Natural killer cell treated with Interleukin-12 subunit alpha and Interleukin-12 subunit beta and Interleukin-15 and Interleukin-18, amount 100 ng/mL, for 72 hours (primary cell): Measurements from ENCODE around the gene NAA10. TPM values are rescaled to one million over a fixed set of nuclear protein-coding genes. Genes with fewer than 3 reads are reported as not detected.
"Not testable (repeated sequence)": the region's sequence is repeated elsewhere in the genome, so short reads cannot be mapped to it uniquely, and the experiment has no call there.

ENCODE experiments used
- ATAC-seq, 2 donors: fragments of 150-1000 bp; cut with Tn5 transposase in 1 of 2; sonication (Bioruptor Pico), chemical (Tn5 transposase) in 1 of 2; 2 replicates each; pipeline ENCODE4 v1.10.0; 2021
- DNase-seq: peaks from one replicate; pipeline ENCODE4 v3.0.0; 2022; ENCODE audit warnings: low spot score
- H3K27ac Mint-ChIP-seq, 2 donors: 1 replicate in 1 of 2; 2 replicates in 1 of 2; pipeline ENCODE4 v1.8.0; 2022; ENCODE audit warnings: mixed read lengths in 2 of 2, mild to moderate bottlenecking in 1 of 2, moderate library complexity in 1 of 2
- H3K27me3 Mint-ChIP-seq, 2 donors: 1 replicate in 1 of 2; 2 replicates in 1 of 2; pipeline ENCODE4 v1.8.0; 2022; ENCODE audit warnings: mixed read lengths in 2 of 2
- H3K36me3 Mint-ChIP-seq: one replicate; pipeline ENCODE4 v1.8.0; 2022; ENCODE audit warnings: mixed read lengths
- H3K4me1 Mint-ChIP-seq, 2 donors: 1 replicate in 1 of 2; 2 replicates in 1 of 2; pipeline ENCODE4 v1.8.0; 2022; ENCODE audit warnings: low read depth in 2 of 2, mixed read lengths in 2 of 2, mild to moderate bottlenecking in 1 of 2
- H3K4me3 Mint-ChIP-seq: one replicate; pipeline ENCODE4 v1.8.0; 2022; ENCODE audit warnings: mixed read lengths
- H3K9me3 Mint-ChIP-seq: 2 replicates; pipeline ENCODE4 v1.8.0; 2022; ENCODE audit warnings: mixed read lengths
- total RNA-seq, 2 donors: library from RNA; stranded (reverse); gene quantifications; one replicate each; pipeline ENCODE4 v1.2.3, GENCODE V29; 2022

NAA10 gene
- 100 to 1,000 TPM; 115 to 175 TPM for total RNA-seq

- H3K27me3 Mint-ChIP-seq, result peaks cover 0 to 2% of the 10 kb centered on the region in 2 donors
- peaks cover 4 to 18% of the 10 kb centered on the region in 2 donors for H3K4me1 Mint-ChIP-seq
These were observed at the start of gene NAA10 for GRCh38 chrX:153934762-153935325. Gene NAA10 (minus strand): TSS chrX:153935037. CDS start chrX:153934904, 133 bp downstream.

GRCh38 chrX:153983321-153983801 is 48.5 kb upstream of the NAA10 start:
- H3K27ac Mint-ChIP-seq, result peak overlapping the region; percentile 74 to 81
- no peaks in the 10 kb centered on the region for H3K36me3 Mint-ChIP-seq
- no peaks in the 10 kb centered on the region for H3K9me3 Mint-ChIP-seq
- no peak for ATAC-seq
- peaks cover 25 to 28% of the 10 kb centered on the region in 2 donors for H3K4me1 Mint-ChIP-seq
- H3K4me3 Mint-ChIP-seq, result peak overlapping the region; percentile 77
- no peak for DNase-seq
- peaks cover 0 to 3% of the 10 kb centered on the region in 2 donors for H3K27me3 Mint-ChIP-seq

More at GRCh38 chrX:153934762-153935325, at the start of gene NAA10:
- DNase-seq, result peak; percentile 85
- Mint-ChIP-seq H3K4me3 (peak within 1 kb of the TSS; percentile 82), H3K27ac (peak within 1 kb of the TSS; percentile 27 to 47), H3K36me3 (no peaks in the 10 kb centered on the region), H3K9me3 (no peaks in the 10 kb centered on the region)
- peak; percentile 97 to 98 for ATAC-seq

DNA sequence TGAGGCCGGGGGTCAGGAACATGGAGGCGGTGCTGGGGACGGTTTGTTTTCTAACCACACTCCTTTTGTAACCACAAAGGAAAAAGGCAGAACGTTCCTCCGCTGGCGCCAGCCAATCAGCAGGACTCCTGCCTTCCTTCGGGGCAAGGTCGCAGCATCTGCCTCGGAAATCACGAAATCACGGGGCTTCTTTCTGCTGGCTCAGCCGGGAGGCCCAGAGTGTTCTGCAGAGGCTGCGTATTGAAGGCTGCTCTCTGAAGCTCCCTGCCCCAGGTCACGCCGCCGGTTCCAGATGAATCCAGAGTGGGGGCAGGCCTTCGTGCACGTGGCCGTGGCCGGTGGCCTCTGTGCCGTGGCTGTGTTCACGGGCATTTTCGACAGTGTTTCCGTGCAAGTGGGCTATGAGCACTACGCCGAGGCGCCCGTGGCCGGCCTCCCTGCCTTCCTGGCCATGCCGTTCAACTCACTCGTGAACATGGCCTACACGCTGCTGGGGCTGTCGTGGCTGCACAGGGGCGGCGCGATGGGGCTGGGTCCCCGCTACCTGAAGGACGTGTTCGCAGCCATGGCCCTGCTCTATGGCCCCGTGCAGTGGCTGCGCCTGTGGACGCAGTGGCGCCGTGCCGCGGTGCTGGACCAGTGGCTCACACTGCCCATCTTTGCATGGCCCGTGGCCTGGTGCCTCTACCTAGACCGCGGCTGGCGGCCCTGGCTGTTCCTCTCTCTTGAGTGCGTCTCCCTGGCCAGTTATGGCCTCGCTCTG is 47.1 kb upstream of the NAA10 start:
- Mint-ChIP-seq H3K36me3 (no peaks in the 10 kb centered on the region), H3K4me3 (peak overlapping the region; percentile 77), H3K9me3 (no peaks in the 10 kb centered on the region), H3K27me3 (peaks cover 0 to 3% of the 10 kb centered on the region in 2 donors), H3K4me1 (peaks cover 25 to 28% of the 10 kb centered on the region in 2 donors), H3K27ac (peak overlapping the region; percentile 74 to 81)
- DNase-seq (peak; percentile 73), ATAC-seq (peak; percentile 57 to 68)

GRCh38 chrX:153981231-153981630 is 46.4 kb upstream of the NAA10 start:
- no peak for ATAC-seq
- H3K4me3 Mint-ChIP-seq, result peak overlapping the region; percentile 77
- H3K9me3 Mint-ChIP-seq, result no peaks in the 10 kb centered on the region
- no peak for DNase-seq
- H3K4me1 Mint-ChIP-seq, result peaks cover 25 to 28% of the 10 kb centered on the region in 2 donors
- H3K36me3 Mint-ChIP-seq, result no peaks in the 10 kb centered on the region
- peak overlapping the region; percentile 57 to 81 for H3K27ac Mint-ChIP-seq
- peaks cover 0 to 3% of the 10 kb centered on the region in 2 donors for H3K27me3 Mint-ChIP-seq

DNA sequence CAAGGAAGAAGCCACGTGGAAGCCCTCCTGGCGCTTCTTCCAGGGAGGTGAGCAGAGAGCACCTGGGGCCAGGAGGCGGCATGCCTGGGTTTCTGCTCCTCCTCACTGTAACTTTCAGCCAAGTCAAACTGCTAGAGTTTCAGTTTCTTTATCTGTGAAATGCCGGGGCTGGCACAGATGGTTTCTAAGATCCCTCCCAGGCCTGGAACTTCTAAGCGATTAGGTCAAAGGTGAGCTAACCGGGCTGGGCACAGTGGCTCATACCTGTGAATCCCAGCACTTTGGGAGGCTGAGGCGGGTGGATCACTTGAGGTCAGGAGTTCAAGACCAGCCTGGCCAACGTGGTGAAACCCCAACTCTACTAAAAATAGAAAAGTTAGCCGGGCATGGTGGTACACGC is 45.6 kb upstream of the NAA10 start:
- Mint-ChIP-seq H3K4me3 (peak overlapping the region; percentile 71), H3K27ac (peak overlapping the region; percentile 57 to 81), H3K4me1 (peaks cover 25 to 28% of the 10 kb centered on the region in 2 donors)
- H3K27me3 Mint-ChIP-seq, H3K36me3 Mint-ChIP-seq, DNase-seq, H3K9me3 Mint-ChIP-seq: not testable (repeated sequence)
- ATAC-seq, result peak; percentile 68 to 71

GRCh38 chrX:153974726-153975286 is 40.0 kb upstream of the NAA10 start:
- Mint-ChIP-seq H3K27me3 (no peaks in the 10 kb centered on the region), H3K9me3 (no peaks in the 10 kb centered on the region), H3K27ac (peak overlapping the region; percentile 94 to 95), H3K36me3 (no peaks in the 10 kb centered on the region), H3K4me3 (no peak overlapping the region), H3K4me1 (peaks cover 8 to 16% of the 10 kb centered on the region in 2 donors)
- no peak for DNase-seq
- ATAC-seq, result no peak

DNA sequence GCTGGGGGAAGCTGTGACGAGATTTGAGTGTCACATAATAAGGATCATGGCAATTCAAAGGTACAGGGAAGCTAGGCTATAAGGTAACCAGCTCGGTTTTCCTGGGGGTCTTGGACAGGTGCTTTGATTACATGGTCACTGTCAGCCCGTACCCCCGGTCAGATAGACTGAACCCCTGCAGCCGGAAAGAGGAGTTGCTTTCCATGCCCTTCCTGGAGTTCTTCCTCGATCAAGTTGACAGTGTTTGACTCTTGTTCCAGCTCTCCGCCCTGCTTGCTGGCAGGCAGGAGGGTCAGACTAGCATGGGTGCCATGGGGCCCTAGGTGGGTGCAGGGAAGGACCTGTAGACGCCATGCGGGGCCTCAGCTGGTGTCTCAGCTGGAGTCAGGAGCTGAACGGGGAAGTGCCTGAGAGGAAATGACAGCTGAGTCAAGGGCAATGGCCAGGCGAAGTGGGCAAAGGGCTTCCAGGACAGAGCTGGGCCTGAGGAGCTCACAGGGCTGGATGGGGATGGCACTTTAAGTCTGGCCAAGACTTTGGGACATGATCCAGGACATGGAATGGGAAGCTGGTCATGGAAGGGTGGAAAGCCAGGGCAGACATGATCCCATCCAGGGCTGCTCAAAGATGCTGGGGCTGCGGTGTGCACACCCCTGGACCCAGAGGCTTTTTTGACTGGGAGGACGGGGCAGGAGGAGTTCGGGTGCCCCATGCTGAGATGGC is 39.3 kb upstream of the NAA10 start:
- no peaks in the 10 kb centered on the region for H3K36me3 Mint-ChIP-seq
- H3K4me3 Mint-ChIP-seq, result peak overlapping the region; percentile 87
- peak overlapping the region; percentile 94 to 95 for H3K27ac Mint-ChIP-seq
- ATAC-seq (no peak), DNase-seq (no peak)
- no peaks in the 10 kb centered on the region for H3K9me3 Mint-ChIP-seq
- no peaks in the 10 kb centered on the region for H3K27me3 Mint-ChIP-seq
- H3K4me1 Mint-ChIP-seq, result peaks cover 8 to 20% of the 10 kb centered on the region in 2 donors

DNA sequence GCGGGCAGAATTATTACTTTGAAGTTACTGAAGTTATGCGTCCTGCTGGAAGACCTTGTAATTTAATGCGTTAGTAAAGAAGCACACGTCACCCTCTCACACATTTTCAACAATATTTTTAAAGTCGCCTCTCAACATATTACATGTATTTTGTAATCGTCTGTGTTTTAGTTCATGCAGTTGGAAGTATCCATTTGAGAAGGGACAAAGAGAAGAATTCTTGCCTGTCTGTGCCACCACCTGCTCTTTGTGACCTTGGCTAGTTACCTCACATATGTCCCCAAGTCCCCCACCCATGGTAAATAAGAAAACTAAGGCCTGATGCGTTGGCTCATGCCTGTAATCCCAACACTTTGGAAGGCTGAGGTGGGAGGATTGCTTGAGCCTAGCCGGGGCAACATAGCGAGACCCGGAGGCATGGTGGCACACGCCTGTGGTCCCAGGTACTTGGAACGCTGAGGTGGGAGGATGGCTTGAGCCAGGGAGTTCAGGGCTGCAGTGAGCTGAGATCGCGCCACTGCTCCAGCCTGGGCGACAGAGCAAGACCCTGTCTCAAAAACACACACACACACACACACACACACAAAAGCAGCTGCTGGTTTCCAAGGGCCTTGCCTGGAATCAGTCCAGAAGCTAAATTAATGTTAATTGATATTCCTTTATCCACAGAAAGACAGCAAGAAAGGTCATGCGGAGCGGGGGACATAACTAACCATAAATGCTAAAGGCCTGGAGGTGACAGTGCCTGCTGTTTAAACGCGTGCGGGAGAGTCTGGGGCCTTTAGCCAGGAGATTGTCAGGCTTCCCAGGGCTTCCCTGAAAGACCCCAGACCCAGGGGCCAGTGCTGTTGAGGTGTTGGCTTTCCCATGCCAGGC is 38.5 kb upstream of the NAA10 start:
- H3K4me1 Mint-ChIP-seq, result peaks cover 9 to 20% of the 10 kb centered on the region in 2 donors
- no peaks in the 10 kb centered on the region for H3K9me3 Mint-ChIP-seq
- no peaks in the 10 kb centered on the region for H3K36me3 Mint-ChIP-seq
- H3K27ac Mint-ChIP-seq, result peak overlapping the region; percentile 94 to 95
- peak overlapping the region; percentile 87 for H3K4me3 Mint-ChIP-seq
- ATAC-seq (no peak), DNase-seq (no peak)
- H3K27me3 Mint-ChIP-seq, result no peaks in the 10 kb centered on the region

GRCh38 chrX:153972368-153973126 is 37.7 kb upstream of the NAA10 start, which contains the start of gene TMEM187:
Gene TMEM187 (plus strand): TSS chrX:153972754. CDS start chrX:153982063, 9,309 bp downstream.
- Mint-ChIP-seq H3K9me3 (no peaks in the 10 kb centered on the region), H3K4me1 (peaks cover 17 to 27% of the 10 kb centered on the region in 2 donors), H3K4me3 (peak within 1 kb of the TSS; percentile 97), H3K27ac (peak within 1 kb of the TSS; percentile 99 to 100), H3K27me3 (no peaks in the 10 kb centered on the region), H3K36me3 (peaks cover 7% of the 10 kb centered on the region)
- DNase-seq (peak; percentile 93), ATAC-seq (peak; percentile 75 to 82)

DNA sequence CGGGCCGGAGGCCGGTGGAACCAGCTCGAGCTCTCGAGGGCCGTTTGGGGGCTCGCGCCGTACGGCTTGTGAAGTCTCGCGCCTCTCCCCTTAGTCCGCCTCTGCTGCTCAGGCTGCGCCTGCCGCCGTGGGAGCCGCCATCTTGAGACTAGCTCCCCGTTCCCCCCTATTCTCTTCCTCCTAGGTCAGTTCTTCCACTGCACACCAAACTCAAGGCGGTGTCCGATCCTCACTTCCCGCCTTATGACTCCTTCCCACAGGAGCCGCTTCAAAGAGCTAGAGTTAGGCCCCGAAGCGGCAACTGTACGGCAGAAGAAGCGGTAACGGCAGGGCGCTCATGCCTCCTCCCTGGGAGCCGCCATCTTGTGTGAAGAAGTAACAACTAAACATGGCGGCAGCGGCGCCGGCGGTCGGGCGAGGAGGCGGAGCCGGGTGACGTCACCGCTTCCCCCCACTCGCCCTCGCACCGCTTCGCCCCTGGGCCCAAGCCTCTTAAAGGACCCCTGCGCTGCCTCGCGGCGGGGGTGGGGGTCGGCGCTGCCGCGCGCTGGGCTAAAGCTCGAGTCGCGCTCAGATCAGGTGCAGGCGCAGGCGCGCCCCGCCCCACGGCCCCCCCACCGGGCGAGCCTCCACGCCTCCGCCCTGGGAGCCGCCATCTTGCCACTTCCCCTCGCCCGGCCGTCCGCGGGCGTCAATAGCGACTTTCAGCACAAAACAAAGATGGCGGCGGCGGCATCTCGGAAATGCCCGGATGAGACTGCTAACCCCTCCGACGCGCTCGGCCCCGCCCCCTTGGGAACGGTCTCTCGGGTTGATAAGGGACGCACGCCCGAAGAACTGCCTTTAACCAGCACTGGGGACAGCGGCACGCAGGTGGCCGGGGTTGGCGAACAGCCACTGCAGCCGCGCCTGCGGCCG is 36.9 kb upstream of the NAA10 start, which contains the start of gene HCFC1:
HCFC1 (minus strand) TSS at position 369 of the 918 bp plus-strand sequence. CDS start 978 bp downstream, outside the sequence.
- ATAC-seq, result peak; percentile 61 to 76
- peaks cover 9% of the 10 kb centered on the region for H3K36me3 Mint-ChIP-seq
- H3K9me3 Mint-ChIP-seq, result no peaks in the 10 kb centered on the region
- peaks cover 23 to 35% of the 10 kb centered on the region in 2 donors for H3K4me1 Mint-ChIP-seq
- peak; percentile 94 for DNase-seq
- H3K27me3 Mint-ChIP-seq, result no peaks in the 10 kb centered on the region
- H3K27ac Mint-ChIP-seq, result peak within 1 kb of the TSS; percentile 99 to 100
- peak within 1 kb of the TSS; percentile 97 for H3K4me3 Mint-ChIP-seq

- ATAC-seq (peak; percentile 68 to 78), DNase-seq (peak; percentile 95)
- Mint-ChIP-seq H3K4me3 (peak overlapping the region; percentile 97), H3K36me3 (peaks cover 9% of the 10 kb centered on the region), H3K27me3 (no peaks in the 10 kb centered on the region), H3K4me1 (peaks cover 28 to 40% of the 10 kb centered on the region in 2 donors), H3K27ac (peak overlapping the region; percentile 99 to 100), H3K9me3 (no peaks in the 10 kb centered on the region)
These were observed 36.2 kb upstream of the NAA10 start for GRCh38 chrX:153971124-153971449.
